ENCODE measurements around the gene FOXJ1. TPM values are rescaled to one million over a fixed set of nuclear protein-coding genes. Genes with fewer than 3 reads are reported as not detected.

FOXJ1 gene
- total RNA-seq, 3 donors from 2014 or later, result 0.15 TPM; not detected in 2

- Histone ChIP-seq H3K4me3 (peak overlapping the region; percentile 39 to 66 (median 54)), H3K36me3 (no peaks in the 10 kb centered on the region), H3K27me3 (peaks cover 14 to 38% of the 10 kb centered on the region in 2 donors), H3K4me1 (peaks cover 0 to 2% of the 10 kb centered on the region in 2 donors), H3K27ac (peak overlapping the region in 1 of 2 donors; percentile 17), H3K9me3 (no peaks in the 10 kb centered on the region)
- no peak for DNase-seq (ENCODE audit: low spot score in 2 of 2)
- TF ChIP-seq POLR2A (IDR thresholded peaks at IDR 0.05) (no peak), POLR2AphosphoS5 (IDR thresholded peaks at IDR 0.05) (no peak)
- TF ChIP-seq, protein P1, sequence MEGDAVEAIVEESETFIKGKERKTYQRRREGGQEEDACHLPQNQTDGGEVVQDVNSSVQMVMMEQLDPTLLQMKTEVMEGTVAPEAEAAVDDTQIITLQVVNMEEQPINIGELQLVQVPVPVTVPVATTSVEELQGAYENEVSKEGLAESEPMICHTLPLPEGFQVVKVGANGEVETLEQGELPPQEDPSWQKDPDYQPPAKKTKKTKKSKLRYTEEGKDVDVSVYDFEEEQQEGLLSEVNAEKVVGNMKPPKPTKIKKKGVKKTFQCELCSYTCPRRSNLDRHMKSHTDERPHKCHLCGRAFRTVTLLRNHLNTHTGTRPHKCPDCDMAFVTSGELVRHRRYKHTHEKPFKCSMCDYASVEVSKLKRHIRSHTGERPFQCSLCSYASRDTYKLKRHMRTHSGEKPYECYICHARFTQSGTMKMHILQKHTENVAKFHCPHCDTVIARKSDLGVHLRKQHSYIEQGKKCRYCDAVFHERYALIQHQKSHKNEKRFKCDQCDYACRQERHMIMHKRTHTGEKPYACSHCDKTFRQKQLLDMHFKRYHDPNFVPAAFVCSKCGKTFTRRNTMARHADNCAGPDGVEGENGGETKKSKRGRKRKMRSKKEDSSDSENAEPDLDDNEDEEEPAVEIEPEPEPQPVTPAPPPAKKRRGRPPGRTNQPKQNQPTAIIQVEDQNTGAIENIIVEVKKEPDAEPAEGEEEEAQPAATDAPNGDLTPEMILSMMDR (IDR thresholded peaks at IDR 0.05), result no peak
- intact Hi-C loops (cut with DNase I; ENCODE audit: low total_unique reads), result no loop called here
Measured at GRCh38 chr17:76140661-76141211, 309 bp downstream of the FOXJ1 start.

DNA sequence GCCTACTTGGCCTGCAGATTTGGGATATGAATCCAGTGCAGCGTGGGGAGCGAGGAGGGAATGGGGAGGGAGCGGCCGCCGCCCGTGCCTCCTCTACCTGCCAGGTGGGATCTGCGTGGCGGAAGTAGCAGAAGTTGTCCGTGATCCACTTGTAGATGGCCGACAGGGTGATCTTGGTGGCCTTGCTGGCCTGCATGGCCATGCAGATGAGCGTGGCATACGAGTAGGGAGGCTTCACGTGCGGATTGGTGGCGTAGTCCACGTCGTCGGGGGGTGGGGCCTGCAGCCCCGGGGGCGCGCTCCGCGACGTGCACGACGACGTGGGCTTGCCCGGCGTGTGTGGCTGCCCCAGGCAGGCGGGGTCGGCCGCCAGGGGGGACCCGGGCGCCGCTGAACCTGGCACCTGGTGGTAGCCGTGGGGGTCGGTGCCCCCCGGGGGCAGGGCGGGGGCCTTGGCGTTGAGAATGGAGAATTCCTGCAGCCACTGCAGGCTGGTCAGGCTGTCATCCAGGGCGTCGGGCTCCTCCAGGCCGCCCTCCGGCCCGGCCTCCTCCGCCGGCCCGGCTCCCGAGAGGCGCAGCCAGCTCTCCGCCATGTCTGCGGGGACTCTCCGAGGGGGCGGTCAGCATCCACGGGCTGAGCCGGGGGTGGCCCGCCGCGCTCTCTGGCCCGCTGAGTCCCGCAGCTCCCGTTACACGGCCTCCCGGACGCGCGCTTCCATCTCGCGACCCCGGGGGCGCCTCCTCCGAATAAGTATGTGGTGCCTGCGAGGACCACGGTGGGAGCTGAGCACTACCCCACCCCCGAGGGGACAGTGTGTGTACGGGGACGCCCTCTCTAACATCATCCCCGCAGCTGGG lies 1.0 kb downstream of the FOXJ1 start:
- TF ChIP-seq POLR2AphosphoS5 (IDR thresholded peaks at IDR 0.05) (no peak), POLR2A (IDR thresholded peaks at IDR 0.05) (no peak)
- TF ChIP-seq, protein P1 (IDR thresholded peaks at IDR 0.05), result no peak
- Histone ChIP-seq H3K4me1 (peaks cover 0 to 2% of the 10 kb centered on the region in 2 donors), H3K36me3 (no peaks in the 10 kb centered on the region), H3K27ac (no peak overlapping the region), H3K27me3 (peaks cover 14 to 38% of the 10 kb centered on the region in 2 donors), H3K9me3 (no peaks in the 10 kb centered on the region), H3K4me3 (peak overlapping the region in 2 of 3 donors; percentile 7 to 66)
- intact Hi-C loops (cut with DNase I; ENCODE audit: low total_unique reads), result no loop called here
- no peak for DNase-seq (ENCODE audit: low spot score in 2 of 2)

DNA sequence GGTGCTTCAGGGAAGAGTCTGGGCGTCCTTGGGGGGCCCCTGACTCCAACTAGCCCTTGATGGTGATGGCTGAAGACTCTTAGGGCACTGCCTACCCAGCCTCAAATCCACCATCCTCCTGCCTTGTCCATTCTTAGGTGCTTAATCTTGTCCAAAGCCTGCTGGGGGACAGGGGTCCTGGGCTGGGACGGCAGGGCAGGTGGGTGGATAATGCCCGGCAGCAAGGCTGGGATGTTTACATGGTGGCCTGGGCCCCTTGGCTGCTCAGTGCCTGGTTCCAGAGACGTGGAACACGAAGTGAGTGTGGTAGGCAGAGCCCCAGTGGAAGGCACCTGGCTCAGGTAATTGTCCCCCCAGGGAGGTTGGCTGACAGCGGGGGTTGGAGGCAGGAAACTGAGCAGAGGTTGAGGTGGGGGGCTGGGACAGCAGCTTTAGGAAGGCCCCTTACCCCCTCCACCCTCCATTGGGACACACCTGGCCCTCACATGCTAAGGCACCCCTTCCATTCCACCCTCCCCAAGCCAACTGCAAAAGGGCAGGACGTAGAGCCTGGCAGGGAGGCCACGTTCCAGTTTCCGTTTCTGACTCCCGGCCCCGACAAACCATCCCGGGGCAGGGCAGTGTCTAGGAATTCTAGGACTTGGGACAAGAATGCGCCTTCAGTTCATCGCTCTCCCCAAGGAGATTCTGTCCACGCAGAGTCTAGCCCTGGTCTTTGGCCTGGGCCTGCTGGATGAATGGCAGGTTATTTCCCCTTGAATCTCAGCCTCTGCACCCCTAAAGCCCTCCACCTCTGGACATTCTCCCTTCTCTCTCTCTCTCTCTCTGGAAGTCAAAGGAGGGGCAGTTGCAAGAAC lies 1.9 kb downstream of the FOXJ1 start:
- H3K4me3 ChIP-seq, result no peak overlapping the region
- intact Hi-C loops (cut with DNase I; ENCODE audit: low total_unique reads), result no loop called here
- H3K4me1 ChIP-seq, result peaks cover 0 to 2% of the 10 kb centered on the region in 2 donors
- no peaks in the 10 kb centered on the region for H3K9me3 ChIP-seq
- no peaks in the 10 kb centered on the region for H3K36me3 ChIP-seq
- TF ChIP-seq, protein P1 (IDR thresholded peaks at IDR 0.05), result no peak
- TF ChIP-seq POLR2AphosphoS5 (IDR thresholded peaks at IDR 0.05), result no peak
- no peak for TF ChIP-seq POLR2A (IDR thresholded peaks at IDR 0.05)
- H3K27ac ChIP-seq, result no peak overlapping the region
- DNase-seq (ENCODE audit: low spot score in 2 of 2), result no peak
- H3K27me3 ChIP-seq, result peaks cover 14 to 38% of the 10 kb centered on the region in 2 donors

- Histone ChIP-seq H3K4me1 (peaks cover 0 to 2% of the 10 kb centered on the region in 2 donors), H3K27me3 (peaks cover 14 to 38% of the 10 kb centered on the region in 2 donors), H3K36me3 (no peaks in the 10 kb centered on the region), H3K4me3 (no peak overlapping the region), H3K27ac (no peak overlapping the region), H3K9me3 (no peaks in the 10 kb centered on the region)
- TF ChIP-seq POLR2AphosphoS5 (IDR thresholded peaks at IDR 0.05), result no peak
- TF ChIP-seq, protein P1 (IDR thresholded peaks at IDR 0.05), result no peak
- no peak for TF ChIP-seq POLR2A (IDR thresholded peaks at IDR 0.05)
- intact Hi-C loops (cut with DNase I; ENCODE audit: low total_unique reads), result no loop called here
- DNase-seq (ENCODE audit: low spot score in 2 of 2), result no peak
Measured at GRCh38 chr17:76138234-76138895, 2.7 kb downstream of the FOXJ1 start.
